Central memory CD8-positive, alpha-beta T cell (primary cell): ENCODE measurements around the gene ADARB2.

Experiments
- ATAC-seq: fragments of 150-1000 bp; cut with Tn5 transposase; replicated peaks from 2 replicates; pipeline ENCODE4 v1.10.0; 2022; ENCODE audit warnings: mild to moderate bottlenecking, moderate FRiP score, moderate number of reproducible peaks; ENCODE audit not compliant: poor library complexity, severe bottlenecking; ENCODE audit errors: extremely low read depth
- DNase-seq, 2 donors: peaks; one replicate each; pipeline ENCODE4 v3.0.0; 2021; ENCODE audit warnings: low spot score in 2 of 2
- H3K27ac Mint-ChIP-seq: one replicate; pipeline ENCODE4 v1.8.0; 2022; ENCODE audit warnings: low read depth, mild to moderate bottlenecking, moderate library complexity, mixed read lengths
- H3K27me3 Mint-ChIP-seq: one replicate; pipeline ENCODE4 v1.8.0; 2022; ENCODE audit warnings: mixed read lengths
- H3K36me3 Mint-ChIP-seq: one replicate; pipeline ENCODE4 v1.8.0; 2022; ENCODE audit warnings: mild to moderate bottlenecking, moderate library complexity, mixed read lengths; ENCODE audit not compliant: insufficient read depth
- H3K4me1 Mint-ChIP-seq: one replicate; pipeline ENCODE4 v1.8.0; 2022; ENCODE audit warnings: mixed read lengths
- H3K4me3 Mint-ChIP-seq: one replicate; pipeline ENCODE4 v1.8.0; 2022; ENCODE audit warnings: mild to moderate bottlenecking, moderate library complexity, mixed read lengths
- H3K9me3 Mint-ChIP-seq: one replicate; pipeline ENCODE4 v1.8.0; 2022; ENCODE audit warnings: mixed read lengths

The ADARB2 gene

GRCh38 chr10:1638889-1639419, 98.4 kb downstream of the ADARB2 start:
- Mint-ChIP-seq H3K36me3 (no peaks in the 10 kb centered on the region), H3K27me3 (peaks cover 15% of the 10 kb centered on the region), H3K4me1 (no peaks in the 10 kb centered on the region), H3K9me3 (no peaks in the 10 kb centered on the region), H3K27ac (no peak overlapping the region), H3K4me3 (no peak overlapping the region)
- ATAC-seq (no peak), DNase-seq (no peak)

GRCh38 chr10:1635340-1635739, 102.0 kb downstream of the ADARB2 start:
- Mint-ChIP-seq H3K27ac (no peak overlapping the region), H3K4me3 (no peak overlapping the region), H3K36me3 (no peaks in the 10 kb centered on the region), H3K27me3 (peaks cover 44% of the 10 kb centered on the region), H3K4me1 (no peaks in the 10 kb centered on the region), H3K9me3 (no peaks in the 10 kb centered on the region)
- DNase-seq (no peak), ATAC-seq (no peak)

- Mint-ChIP-seq H3K27ac (no peak overlapping the region), H3K4me1 (no peaks in the 10 kb centered on the region), H3K9me3 (no peaks in the 10 kb centered on the region), H3K27me3 (peaks cover 53% of the 10 kb centered on the region), H3K4me3 (no peak overlapping the region), H3K36me3 (no peaks in the 10 kb centered on the region)
- DNase-seq (no peak), ATAC-seq (no peak)
Measured at GRCh38 chr10:1634239-1634638, 103.1 kb downstream of the ADARB2 start.

GRCh38 chr10:1633783-1634182, 103.5 kb downstream of the ADARB2 start:
- Mint-ChIP-seq H3K9me3 (no peaks in the 10 kb centered on the region), H3K27me3 (peaks cover 53% of the 10 kb centered on the region)

GRCh38 chr10:1632596-1632995, 104.7 kb downstream of the ADARB2 start:
- ATAC-seq = no peak
- Mint-ChIP-seq H3K4me3 (no peak overlapping the region), H3K36me3 (no peaks in the 10 kb centered on the region), H3K9me3 (no peaks in the 10 kb centered on the region), H3K27ac (no peak overlapping the region), H3K4me1 (no peaks in the 10 kb centered on the region), H3K27me3 (peaks cover 53% of the 10 kb centered on the region)
- no peak for DNase-seq

More at GRCh38 chr10:1633783-1634182, 103.5 kb downstream of the ADARB2 start:
- no peaks in the 10 kb centered on the region for H3K4me1 Mint-ChIP-seq
- no peak overlapping the region for H3K27ac Mint-ChIP-seq
- no peak overlapping the region for H3K4me3 Mint-ChIP-seq
- no peaks in the 10 kb centered on the region for H3K36me3 Mint-ChIP-seq
- ATAC-seq (no peak), DNase-seq (no peak)

GRCh38 chr10:1632141-1632540, 105.2 kb downstream of the ADARB2 start:
- no peak for ATAC-seq
- no peak overlapping the region for H3K4me3 Mint-ChIP-seq
- H3K9me3 Mint-ChIP-seq = no peaks in the 10 kb centered on the region
- no peaks in the 10 kb centered on the region for H3K36me3 Mint-ChIP-seq
- H3K27me3 Mint-ChIP-seq = peaks cover 55% of the 10 kb centered on the region
- no peak for DNase-seq
- no peaks in the 10 kb centered on the region for H3K4me1 Mint-ChIP-seq
- no peak overlapping the region for H3K27ac Mint-ChIP-seq

GRCh38 chr10:1631282-1631681, 106.0 kb downstream of the ADARB2 start:
- Mint-ChIP-seq H3K36me3 (no peaks in the 10 kb centered on the region), H3K27me3 (peaks cover 63% of the 10 kb centered on the region), H3K4me1 (no peaks in the 10 kb centered on the region), H3K9me3 (no peaks in the 10 kb centered on the region), H3K4me3 (no peak overlapping the region), H3K27ac (no peak overlapping the region)
- ATAC-seq = no peak
- DNase-seq = no peak

GRCh38 chr10:1630304-1630703, 107.0 kb downstream of the ADARB2 start:
- no peak for ATAC-seq
- peak overlapping the region; percentile 51 for H3K27ac Mint-ChIP-seq
- H3K9me3 Mint-ChIP-seq = no peaks in the 10 kb centered on the region
- no peak for DNase-seq
- peaks cover 64% of the 10 kb centered on the region for H3K27me3 Mint-ChIP-seq
- no peaks in the 10 kb centered on the region for H3K36me3 Mint-ChIP-seq
- H3K4me1 Mint-ChIP-seq = no peaks in the 10 kb centered on the region
- H3K4me3 Mint-ChIP-seq = no peak overlapping the region

- no peak overlapping the region for H3K27ac Mint-ChIP-seq
- no peaks in the 10 kb centered on the region for H3K9me3 Mint-ChIP-seq
- no peaks in the 10 kb centered on the region for H3K36me3 Mint-ChIP-seq
- H3K4me3 Mint-ChIP-seq = no peak overlapping the region
- ATAC-seq = no peak
- peaks cover 59% of the 10 kb centered on the region for H3K27me3 Mint-ChIP-seq
- DNase-seq = no peak
- H3K4me1 Mint-ChIP-seq = no peaks in the 10 kb centered on the region
Measured at GRCh38 chr10:1629326-1630198, 107.8 kb downstream of the ADARB2 start.

GRCh38 chr10:1628757-1629156, 108.6 kb downstream of the ADARB2 start:
- DNase-seq (no peak), ATAC-seq (no peak)
- no peak overlapping the region for H3K4me3 Mint-ChIP-seq
- H3K27ac Mint-ChIP-seq = no peak overlapping the region
- peaks cover 57% of the 10 kb centered on the region for H3K27me3 Mint-ChIP-seq
- no peaks in the 10 kb centered on the region for H3K9me3 Mint-ChIP-seq
- no peaks in the 10 kb centered on the region for H3K4me1 Mint-ChIP-seq
- no peaks in the 10 kb centered on the region for H3K36me3 Mint-ChIP-seq

GRCh38 chr10:1627945-1628344, 109.4 kb downstream of the ADARB2 start:
- no peak for ATAC-seq
- Mint-ChIP-seq H3K4me3 (no peak overlapping the region), H3K36me3 (no peaks in the 10 kb centered on the region), H3K9me3 (no peaks in the 10 kb centered on the region), H3K4me1 (no peaks in the 10 kb centered on the region), H3K27ac (no peak overlapping the region), H3K27me3 (peaks cover 49% of the 10 kb centered on the region)
- DNase-seq = no peak

GRCh38 chr10:1626835-1627234, 110.5 kb downstream of the ADARB2 start:
- Mint-ChIP-seq H3K9me3 (no peaks in the 10 kb centered on the region), H3K4me1 (no peaks in the 10 kb centered on the region), H3K36me3 (no peaks in the 10 kb centered on the region), H3K27ac (no peak overlapping the region), H3K4me3 (no peak overlapping the region), H3K27me3 (peaks cover 43% of the 10 kb centered on the region)
- ATAC-seq (no peak), DNase-seq (no peak)

- Mint-ChIP-seq H3K27ac (no peak overlapping the region), H3K36me3 (no peaks in the 10 kb centered on the region), H3K4me1 (no peaks in the 10 kb centered on the region), H3K27me3 (peaks cover 40% of the 10 kb centered on the region), H3K9me3 (no peaks in the 10 kb centered on the region), H3K4me3 (no peak overlapping the region)
- no peak for DNase-seq
- ATAC-seq = no peak
Measured at GRCh38 chr10:1626410-1626809, 110.9 kb downstream of the ADARB2 start.
